ENCODE data around the gene LHX5. TPM values are rescaled to one million over a fixed set of nuclear protein-coding genes. Genes with fewer than 3 reads are reported as not detected.
"Not testable (repeated sequence)": the region's sequence is repeated elsewhere in the genome, so short reads cannot be mapped to it uniquely, and the experiment has no call there.

LHX5 gene
- polyA plus RNA-seq, 1 donor, result not detected

DNA sequence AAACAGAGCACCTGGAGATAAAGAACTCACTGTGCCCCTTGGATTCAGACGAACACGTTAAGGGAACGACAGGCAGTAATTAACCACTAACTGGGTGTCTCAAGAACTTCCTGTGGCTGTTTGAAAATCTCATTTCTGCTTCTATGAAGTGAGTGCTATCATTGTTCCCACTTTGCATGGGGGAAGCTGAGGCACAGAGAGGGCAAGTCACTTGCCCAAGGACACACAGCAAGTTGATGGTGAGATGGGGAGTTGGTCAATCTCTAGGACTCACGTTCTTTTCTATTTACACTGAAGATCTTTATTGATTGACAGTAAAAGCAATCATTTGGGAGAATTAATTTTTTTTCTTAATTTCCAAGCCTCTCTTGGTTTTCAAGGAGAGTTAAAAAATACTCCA is 26.8 kb upstream of the LHX5 start:
- WGBS (ENCODE audit: insufficient coverage, low lambda C conversion rate), result no CpG with 5 or more reads among the region's 4 CpGs

GRCh38 chr12:113497693-113498092 is 26.0 kb upstream of the LHX5 start:
- DNase-seq, result no peak
- Histone ChIP-seq H3K4me1 (ENCODE audit: control insufficient read depth, insufficient read depth, low read length) (no peaks in the 10 kb centered on the region), H3K9me3 (ENCODE audit: control insufficient read depth, low read depth, low read length) (no peaks in the 10 kb centered on the region), H3K27me3 (ENCODE audit: control insufficient read depth, insufficient read depth, low read length) (peaks cover 38% of the 10 kb centered on the region), H3K27ac (ENCODE audit: low read length) (no peak overlapping the region), H3K36me3 (ENCODE audit: control insufficient read depth, insufficient read depth, low read length) (no peaks in the 10 kb centered on the region), H3K4me3 (ENCODE audit: low read length) (no peak overlapping the region)
- WGBS (ENCODE audit: insufficient coverage, low lambda C conversion rate), result no CpG with 5 or more reads among the region's 7 CpGs

More for the DNA sequence above, 26.8 kb upstream of the LHX5 start:
- no peak overlapping the region for H3K27ac ChIP-seq (ENCODE audit: low read length)
- H3K27me3 ChIP-seq (ENCODE audit: control insufficient read depth, insufficient read depth, low read length), result peaks cover 38% of the 10 kb centered on the region
- DNase-seq, result no peak
- H3K36me3 ChIP-seq (ENCODE audit: control insufficient read depth, insufficient read depth, low read length), result no peaks in the 10 kb centered on the region
- H3K9me3 ChIP-seq (ENCODE audit: control insufficient read depth, low read depth, low read length), result no peaks in the 10 kb centered on the region
- H3K4me3 ChIP-seq (ENCODE audit: low read length), result no peak overlapping the region
- no peaks in the 10 kb centered on the region for H3K4me1 ChIP-seq (ENCODE audit: control insufficient read depth, insufficient read depth, low read length)

DNA sequence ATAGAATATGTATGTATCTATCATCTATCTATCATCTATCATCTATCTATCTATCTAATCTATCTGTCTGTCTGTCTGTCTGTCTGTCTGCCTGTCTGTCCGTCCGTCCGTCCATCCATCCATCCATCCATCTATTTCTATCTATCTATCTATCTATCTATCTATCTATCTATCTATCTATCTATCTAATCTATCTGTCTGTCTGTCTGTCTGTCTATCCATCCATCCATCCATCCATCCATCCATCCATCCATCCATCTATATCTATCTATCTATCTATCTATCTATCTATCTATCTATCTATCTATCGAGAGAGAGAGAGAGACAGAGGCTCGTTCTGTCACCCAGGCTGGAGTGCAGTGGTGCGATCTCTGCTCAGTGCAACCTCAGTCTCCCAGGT is 24.3 kb upstream of the LHX5 start:
- not testable (repeated sequence) for H3K4me1 ChIP-seq (ENCODE audit: control insufficient read depth, insufficient read depth, low read length); H3K36me3 ChIP-seq (ENCODE audit: control insufficient read depth, insufficient read depth, low read length); H3K27ac ChIP-seq (ENCODE audit: low read length); H3K4me3 ChIP-seq (ENCODE audit: low read length); H3K9me3 ChIP-seq (ENCODE audit: control insufficient read depth, low read depth, low read length); DNase-seq
- peaks cover 29% of the 10 kb centered on the region for H3K27me3 ChIP-seq (ENCODE audit: control insufficient read depth, insufficient read depth, low read length)
- 79% methylated on average over 3 of the region's 6 CpGs for WGBS (ENCODE audit: insufficient coverage, low lambda C conversion rate)

- Histone ChIP-seq H3K27me3 (ENCODE audit: control insufficient read depth, insufficient read depth, low read length) (peaks cover 19% of the 10 kb centered on the region), H3K27ac (ENCODE audit: low read length) (no peak overlapping the region)
- no CpG with 5 or more reads among the region's 3 CpGs for WGBS (ENCODE audit: insufficient coverage, low lambda C conversion rate)
Observed at GRCh38 chr12:113488322-113488721, 16.7 kb upstream of the LHX5 start.

GRCh38 chr12:113486722-113487121 is 15.1 kb upstream of the LHX5 start:
- Histone ChIP-seq H3K36me3 (ENCODE audit: control insufficient read depth, insufficient read depth, low read length) (no peaks in the 10 kb centered on the region), H3K27ac (ENCODE audit: low read length) (no peak overlapping the region), H3K27me3 (ENCODE audit: control insufficient read depth, insufficient read depth, low read length) (peaks cover 22% of the 10 kb centered on the region), H3K9me3 (ENCODE audit: control insufficient read depth, low read depth, low read length) (no peaks in the 10 kb centered on the region), H3K4me3 (ENCODE audit: low read length) (no peak overlapping the region), H3K4me1 (ENCODE audit: control insufficient read depth, insufficient read depth, low read length) (no peaks in the 10 kb centered on the region)
- no peak for DNase-seq
- WGBS (ENCODE audit: insufficient coverage, low lambda C conversion rate), result 40% methylated on average over 1 of the region's 4 CpGs

More at GRCh38 chr12:113488322-113488721, 16.7 kb upstream of the LHX5 start:
- Histone ChIP-seq H3K9me3 (ENCODE audit: control insufficient read depth, low read depth, low read length) (no peaks in the 10 kb centered on the region), H3K4me1 (ENCODE audit: control insufficient read depth, insufficient read depth, low read length) (no peaks in the 10 kb centered on the region), H3K36me3 (ENCODE audit: control insufficient read depth, insufficient read depth, low read length) (no peaks in the 10 kb centered on the region), H3K4me3 (ENCODE audit: low read length) (no peak overlapping the region)
- DNase-seq, result no peak

GRCh38 chr12:113485330-113485729 is 13.7 kb upstream of the LHX5 start:
- Histone ChIP-seq H3K4me3 (ENCODE audit: low read length) (no peak overlapping the region), H3K27ac (ENCODE audit: low read length) (no peak overlapping the region), H3K4me1 (ENCODE audit: control insufficient read depth, insufficient read depth, low read length) (no peaks in the 10 kb centered on the region), H3K27me3 (ENCODE audit: control insufficient read depth, insufficient read depth, low read length) (peaks cover 32% of the 10 kb centered on the region), H3K36me3 (ENCODE audit: control insufficient read depth, insufficient read depth, low read length) (no peaks in the 10 kb centered on the region), H3K9me3 (ENCODE audit: control insufficient read depth, low read depth, low read length) (no peaks in the 10 kb centered on the region)
- no CpG with 5 or more reads among the region's 2 CpGs for WGBS (ENCODE audit: insufficient coverage, low lambda C conversion rate)
- DNase-seq, result no peak

- Histone ChIP-seq H3K27me3 (ENCODE audit: control insufficient read depth, insufficient read depth, low read length) (peaks cover 62% of the 10 kb centered on the region), H3K36me3 (ENCODE audit: control insufficient read depth, insufficient read depth, low read length) (no peaks in the 10 kb centered on the region), H3K4me1 (ENCODE audit: control insufficient read depth, insufficient read depth, low read length) (no peaks in the 10 kb centered on the region), H3K9me3 (ENCODE audit: control insufficient read depth, low read depth, low read length) (no peaks in the 10 kb centered on the region), H3K4me3 (ENCODE audit: low read length) (no peak overlapping the region), H3K27ac (ENCODE audit: low read length) (no peak overlapping the region)
- no peak for DNase-seq
- WGBS (ENCODE audit: insufficient coverage, low lambda C conversion rate), result 20% methylated on average over 1 of the region's 1 CpG
Observed at GRCh38 chr12:113482334-113482733, 10.7 kb upstream of the LHX5 start.

- Histone ChIP-seq H3K4me1 (ENCODE audit: control insufficient read depth, insufficient read depth, low read length) (no peaks in the 10 kb centered on the region), H3K27ac (ENCODE audit: low read length) (no peak overlapping the region), H3K27me3 (ENCODE audit: control insufficient read depth, insufficient read depth, low read length) (peaks cover 70% of the 10 kb centered on the region), H3K9me3 (ENCODE audit: control insufficient read depth, low read depth, low read length) (no peaks in the 10 kb centered on the region), H3K4me3 (ENCODE audit: low read length) (no peak overlapping the region), H3K36me3 (ENCODE audit: control insufficient read depth, insufficient read depth, low read length) (no peaks in the 10 kb centered on the region)
- WGBS (ENCODE audit: insufficient coverage, low lambda C conversion rate), result 20% methylated on average over 1 of the region's 9 CpGs
- no peak for DNase-seq
Observed at GRCh38 chr12:113480336-113480971, 8.8 kb upstream of the LHX5 start.

GRCh38 chr12:113479590-113480335 is 8.1 kb upstream of the LHX5 start:
- peaks cover 75% of the 10 kb centered on the region for H3K27me3 ChIP-seq (ENCODE audit: control insufficient read depth, insufficient read depth, low read length)
- no peak overlapping the region for H3K27ac ChIP-seq (ENCODE audit: low read length)
- H3K9me3 ChIP-seq (ENCODE audit: control insufficient read depth, low read depth, low read length), result no peaks in the 10 kb centered on the region
- no peaks in the 10 kb centered on the region for H3K4me1 ChIP-seq (ENCODE audit: control insufficient read depth, insufficient read depth, low read length)
- 0% methylated on average over 8 of the region's 61 CpGs for WGBS (ENCODE audit: insufficient coverage, low lambda C conversion rate)
- DNase-seq, result peak in 1 of 2 donors; percentile 32
- H3K4me3 ChIP-seq (ENCODE audit: low read length), result no peak overlapping the region
- H3K36me3 ChIP-seq (ENCODE audit: control insufficient read depth, insufficient read depth, low read length), result no peaks in the 10 kb centered on the region

DNA sequence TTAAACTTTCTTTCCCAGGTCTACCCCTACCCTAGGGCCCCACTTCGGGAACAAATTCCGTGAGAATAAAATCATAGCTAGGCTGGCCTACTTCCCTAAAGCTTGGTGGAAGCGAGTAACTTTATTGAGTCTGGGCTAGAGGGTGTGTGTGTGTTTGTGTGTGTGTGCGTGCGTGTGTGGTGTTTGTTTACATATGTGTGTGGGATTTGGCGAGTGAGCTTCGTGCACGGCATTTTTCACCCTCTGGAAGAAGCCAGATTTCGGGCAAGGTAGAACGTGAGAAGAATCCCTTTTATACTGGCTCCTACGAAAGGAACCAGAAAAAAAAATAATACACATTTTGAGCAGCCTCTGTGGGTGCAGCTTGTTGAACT is 7.5 kb upstream of the LHX5 start:
- Histone ChIP-seq H3K4me1 (ENCODE audit: control insufficient read depth, insufficient read depth, low read length) (no peaks in the 10 kb centered on the region), H3K4me3 (ENCODE audit: low read length) (no peak overlapping the region), H3K27ac (ENCODE audit: low read length) (no peak overlapping the region), H3K36me3 (ENCODE audit: control insufficient read depth, insufficient read depth, low read length) (no peaks in the 10 kb centered on the region), H3K27me3 (ENCODE audit: control insufficient read depth, insufficient read depth, low read length) (peaks cover 79% of the 10 kb centered on the region), H3K9me3 (ENCODE audit: control insufficient read depth, low read depth, low read length) (no peaks in the 10 kb centered on the region)
- DNase-seq, result no peak
- no CpG with 5 or more reads among the region's 11 CpGs for WGBS (ENCODE audit: insufficient coverage, low lambda C conversion rate)
